NCI-H774 (cell line): ENCODE measurements around the gene ALOX5.
"Not testable (repeated sequence)": the region's sequence is repeated elsewhere in the genome, so short reads cannot be mapped to it uniquely, and the experiment has no call there.

Experiments
- DNase-seq: peaks from one replicate; lab custom pipeline; 2025; lab: John Stamatoyannopoulos, UW

ALOX5 gene

GRCh38 chr10:45373576-45374349 lies at the start of gene ALOX5:
Gene ALOX5 (plus strand): TSS chr10:45374216. CDS start chr10:45374280, 64 bp downstream.
- peak; percentile 82 for DNase-seq

GRCh38 chr10:45325116-45325515 lies 48.9 kb upstream of the ALOX5 start:
- no peak for DNase-seq

DNA sequence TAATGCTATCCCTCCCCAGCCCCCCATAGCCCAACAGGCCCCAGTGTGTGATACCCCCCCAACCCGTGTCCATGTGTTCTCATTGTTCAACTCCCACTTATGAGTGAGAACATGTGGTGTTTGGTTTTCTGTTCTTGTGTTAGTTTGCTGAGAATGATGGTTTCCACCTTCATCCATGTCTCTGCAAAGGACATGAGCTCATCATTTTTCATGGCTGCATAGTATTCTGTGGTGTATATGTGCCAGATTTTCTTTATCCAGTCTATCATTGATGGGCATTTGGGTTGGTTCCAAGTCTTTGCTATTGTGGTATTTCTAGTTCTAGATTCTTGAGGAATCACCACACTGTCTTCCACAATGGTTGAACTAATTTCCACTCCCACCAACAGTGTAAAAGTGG lies 47.2 kb upstream of the ALOX5 start:
- not testable (repeated sequence) for DNase-seq

DNA sequence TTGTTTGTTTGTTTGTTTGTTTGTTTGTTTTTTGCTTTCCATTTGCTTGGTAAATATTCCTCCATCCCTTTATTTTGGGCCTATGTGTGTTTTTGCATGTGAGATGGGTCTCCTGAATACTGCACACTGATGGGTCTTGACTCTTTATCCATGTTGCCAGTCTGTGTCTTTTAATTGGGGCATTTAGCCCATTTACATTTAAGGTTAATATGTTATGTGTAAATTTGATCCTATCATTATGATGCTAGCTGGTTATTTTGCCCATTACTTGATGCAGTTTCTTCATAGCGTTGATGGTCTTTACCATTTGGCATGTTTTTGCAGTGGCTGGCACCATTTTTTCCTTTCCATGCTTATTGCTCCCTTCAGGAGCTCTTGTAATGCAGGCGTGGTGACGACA lies 42.2 kb upstream of the ALOX5 start:
- DNase-seq, result not testable (repeated sequence)

DNA sequence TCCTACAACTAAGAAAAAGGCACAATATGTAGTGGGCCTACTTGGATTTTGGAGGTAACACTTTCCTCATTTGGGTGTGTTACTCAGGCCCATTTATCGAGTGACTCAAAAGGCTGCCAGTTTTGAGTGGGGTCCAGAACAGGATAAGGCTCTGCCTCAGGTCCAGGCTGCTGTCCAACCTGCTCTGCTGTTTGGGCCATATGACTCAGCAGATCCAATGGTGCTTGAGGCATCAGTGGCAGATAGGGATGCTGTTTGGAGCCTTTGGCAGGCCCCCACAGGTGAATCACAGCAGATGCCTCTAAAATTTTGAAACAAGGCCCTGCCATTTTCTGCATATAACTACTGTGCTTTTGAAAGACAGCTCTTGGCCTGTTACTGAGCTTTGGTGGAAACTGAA lies 34.1 kb upstream of the ALOX5 start:
- DNase-seq, result no peak

DNA sequence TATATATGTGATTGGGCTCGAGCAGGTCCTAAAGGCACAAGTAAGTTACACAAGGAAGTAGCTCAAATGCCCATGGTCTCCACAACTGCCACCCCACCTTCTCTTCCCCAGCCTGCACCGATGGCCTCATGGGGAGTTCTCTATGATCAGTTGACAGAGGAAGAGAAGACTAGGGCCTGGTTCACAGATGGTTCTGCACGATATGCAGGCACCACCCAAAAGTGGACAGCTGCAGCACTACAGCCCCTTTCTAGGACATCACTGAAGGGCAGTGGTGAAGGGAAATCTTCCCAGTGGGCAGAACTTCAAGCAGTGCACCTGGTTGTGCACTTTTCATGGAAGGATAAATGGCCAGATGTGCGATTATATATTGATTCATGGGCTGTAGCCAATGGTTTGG lies 33.6 kb upstream of the ALOX5 start:
- DNase-seq, result not testable (repeated sequence)

DNA sequence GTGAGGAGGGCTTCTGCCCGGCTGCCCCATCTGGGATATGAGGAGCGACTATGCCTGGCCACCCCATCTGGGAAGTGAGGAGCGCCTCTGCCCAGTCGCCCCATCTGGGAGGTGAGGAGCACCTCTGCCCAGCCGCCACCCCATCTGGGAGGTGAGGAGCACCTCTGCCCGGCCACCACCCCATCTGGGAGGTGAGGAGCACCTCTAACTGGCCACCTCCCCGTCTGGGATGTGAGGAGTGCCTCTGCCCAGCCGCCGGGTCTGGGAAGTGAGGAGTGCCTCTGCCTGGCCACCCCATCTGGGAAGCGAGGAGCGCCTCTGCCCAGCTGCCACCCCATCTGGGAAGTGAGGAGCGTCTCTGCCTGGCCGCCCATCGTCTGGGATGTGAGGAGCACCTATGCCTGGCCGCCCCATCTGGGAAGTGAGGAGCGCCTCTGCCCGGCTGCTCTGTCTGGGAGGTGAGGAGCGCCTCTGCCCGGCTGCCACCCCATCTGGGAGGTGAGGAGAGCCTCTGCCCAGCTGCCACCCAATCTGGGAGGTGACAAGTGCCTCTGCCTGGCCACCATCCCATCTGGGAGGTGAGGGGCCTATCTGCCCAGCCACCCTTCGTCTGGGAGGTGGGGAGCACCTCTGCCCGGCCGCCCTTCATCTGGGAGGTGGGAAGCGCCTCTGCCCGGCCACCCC lies 27.2 kb upstream of the ALOX5 start:
- DNase-seq, result not testable (repeated sequence)

GRCh38 chr10:45347464-45347863 lies 26.6 kb upstream of the ALOX5 start:
- not testable (repeated sequence) for DNase-seq

GRCh38 chr10:45348196-45348765 lies 25.7 kb upstream of the ALOX5 start:
- not testable (repeated sequence) for DNase-seq

DNA sequence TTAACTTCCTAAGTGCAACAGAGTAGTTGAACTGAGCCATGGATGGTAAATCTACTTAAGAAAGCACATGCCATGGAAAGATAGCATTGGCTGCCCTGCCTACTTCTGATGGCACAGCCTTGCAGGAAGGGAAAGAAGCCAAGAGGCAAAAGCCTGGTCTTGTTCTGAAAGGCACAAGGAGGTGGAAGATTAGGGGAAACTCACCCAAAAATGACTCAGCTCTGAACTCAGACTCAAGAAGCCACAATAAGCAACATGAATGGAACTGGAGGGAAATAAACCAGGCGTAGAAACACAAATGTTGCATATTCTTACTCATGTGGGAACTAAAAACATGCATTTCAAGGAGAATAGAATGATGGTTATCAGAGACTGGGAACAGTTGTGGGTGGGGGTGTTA lies 20.8 kb upstream of the ALOX5 start:
- DNase-seq, result no peak

GRCh38 chr10:45354261-45354660 lies 19.8 kb upstream of the ALOX5 start:
- no peak for DNase-seq

GRCh38 chr10:45355494-45355893 lies 18.5 kb upstream of the ALOX5 start:
- no peak for DNase-seq

DNA sequence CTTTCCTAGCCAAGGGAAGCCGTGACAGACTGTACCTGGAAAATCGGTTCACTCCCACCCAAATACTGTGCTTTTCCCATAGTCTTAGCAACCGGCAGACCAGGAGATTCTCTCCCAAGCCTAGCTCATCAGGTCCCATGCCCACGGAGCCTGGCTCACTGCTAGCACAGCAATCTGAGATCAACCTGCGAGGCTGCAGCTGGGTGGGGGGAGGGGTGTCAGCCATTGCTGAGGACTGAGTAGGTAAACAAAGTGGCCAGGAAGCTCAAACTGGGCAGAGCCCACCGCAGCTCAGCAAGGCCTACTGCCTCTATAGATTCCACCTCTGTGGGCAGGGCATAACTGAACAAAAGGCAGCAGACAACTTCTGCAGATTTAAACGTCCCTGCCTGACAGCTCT lies 15.1 kb upstream of the ALOX5 start:
- DNase-seq, result peak; percentile 18

DNA sequence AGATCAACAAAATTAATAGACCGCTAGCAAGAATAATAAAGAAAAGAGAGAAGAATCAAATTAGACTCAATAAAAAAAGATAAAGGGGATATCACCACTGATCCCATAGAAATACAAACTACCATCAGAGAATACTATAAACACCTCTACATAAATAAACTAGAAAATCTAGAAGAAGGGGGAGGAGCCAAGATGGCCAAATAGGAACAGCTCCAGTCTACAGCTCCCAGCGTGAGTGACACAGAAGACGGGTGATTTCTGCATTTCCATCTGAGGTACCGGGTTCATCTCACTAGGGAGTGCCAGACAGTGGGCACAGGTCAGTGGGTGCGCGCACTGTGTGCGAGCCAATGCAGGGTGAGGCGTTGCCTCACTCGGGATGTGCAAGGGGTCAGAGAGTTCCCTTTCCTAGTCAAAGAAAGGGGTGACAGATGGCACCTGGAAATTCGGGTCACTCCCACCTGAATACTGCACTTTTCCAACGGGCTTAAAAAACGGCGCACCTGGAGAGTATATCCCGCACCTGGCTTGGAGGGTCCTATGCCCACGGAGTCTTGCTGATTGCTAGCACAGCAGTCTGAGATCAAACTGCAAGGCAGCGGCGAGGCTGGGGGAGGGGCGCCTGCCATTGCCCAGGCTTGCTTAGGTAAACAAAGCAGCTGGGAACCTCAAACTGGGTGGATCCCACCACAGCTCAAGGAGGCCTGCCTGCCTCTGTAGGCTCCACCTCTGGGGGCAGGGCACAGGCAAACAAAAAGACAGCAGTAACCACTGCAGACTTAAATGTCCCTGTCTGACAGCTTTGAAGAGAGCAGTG lies 11.8 kb upstream of the ALOX5 start:
- DNase-seq, result peak; percentile 8

GRCh38 chr10:45367643-45368042 lies 6.4 kb upstream of the ALOX5 start:
- DNase-seq, result not testable (repeated sequence)

GRCh38 chr10:45368181-45368580 lies 5.8 kb upstream of the ALOX5 start:
- DNase-seq, result no peak

GRCh38 chr10:45370202-45370955 lies 3.6 kb upstream of the ALOX5 start:
- no peak for DNase-seq

DNA sequence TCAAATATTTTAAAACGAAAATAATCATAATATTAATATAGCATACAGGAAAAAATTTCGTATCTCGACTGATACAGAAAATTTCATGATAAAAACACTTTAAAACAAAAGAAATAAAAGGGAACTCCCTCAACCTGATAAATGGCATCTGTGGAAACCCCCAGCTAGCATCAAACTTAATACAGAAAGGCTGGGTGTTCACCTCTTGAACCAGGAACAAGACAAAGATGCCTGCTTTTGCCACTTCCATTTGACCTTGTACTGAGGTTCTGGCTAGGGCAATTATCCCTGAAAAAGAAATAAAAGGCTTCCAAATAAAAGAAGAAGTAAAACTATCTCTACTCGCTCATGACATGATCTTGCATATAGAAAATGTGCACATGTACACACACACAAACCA lies 2.5 kb upstream of the ALOX5 start:
- no peak for DNase-seq

GRCh38 chr10:45372251-45372951 lies 1.6 kb upstream of the ALOX5 start:
- no peak for DNase-seq

- peak; percentile 62 for DNase-seq
These were observed 927 bp upstream of the ALOX5 start for GRCh38 chr10:45373003-45373575.
